Fibroblast of the aortic adventitia (primary cell): ENCODE results near the gene CA5A. TPM values are rescaled to one million over a fixed set of nuclear protein-coding genes. Genes with fewer than 3 reads are reported as not detected.
"Not testable (repeated sequence)": the region's sequence is repeated elsewhere in the genome, so short reads cannot be mapped to it uniquely, and the experiment has no call there.

Experiments used
- DNase-seq: peaks from one replicate; pipeline ENCODE4 v3.0.0-alpha.2; 2010; ENCODE audit warnings: low read depth
- H3K4me3 ChIP-seq: 2 replicates; pipeline ENCODE4 v1.5.1; 2011; ENCODE audit warnings: low read depth, mild to moderate bottlenecking, control low read depth, low read length, moderate library complexity
- total RNA-seq: library from RNA; depleted of rRNA; stranded (reverse); fragments of >200 nt; gene quantifications from 2 replicates; pipeline ENCODE4 v1.2.3, GENCODE V29; 2012; ENCODE audit warnings: low replicate concordance
- TF ChIP-seq, protein P1 (sequence below): IDR thresholded peaks from 2 replicates; pipeline ENCODE4 v1.5.1; 2011; ENCODE audit warnings: mild to moderate bottlenecking, low read length, control low read depth, inconsistent platforms; ENCODE audit not compliant: insufficient read depth

CA5A gene
- total RNA-seq, 1 donor = not detected

DNA sequence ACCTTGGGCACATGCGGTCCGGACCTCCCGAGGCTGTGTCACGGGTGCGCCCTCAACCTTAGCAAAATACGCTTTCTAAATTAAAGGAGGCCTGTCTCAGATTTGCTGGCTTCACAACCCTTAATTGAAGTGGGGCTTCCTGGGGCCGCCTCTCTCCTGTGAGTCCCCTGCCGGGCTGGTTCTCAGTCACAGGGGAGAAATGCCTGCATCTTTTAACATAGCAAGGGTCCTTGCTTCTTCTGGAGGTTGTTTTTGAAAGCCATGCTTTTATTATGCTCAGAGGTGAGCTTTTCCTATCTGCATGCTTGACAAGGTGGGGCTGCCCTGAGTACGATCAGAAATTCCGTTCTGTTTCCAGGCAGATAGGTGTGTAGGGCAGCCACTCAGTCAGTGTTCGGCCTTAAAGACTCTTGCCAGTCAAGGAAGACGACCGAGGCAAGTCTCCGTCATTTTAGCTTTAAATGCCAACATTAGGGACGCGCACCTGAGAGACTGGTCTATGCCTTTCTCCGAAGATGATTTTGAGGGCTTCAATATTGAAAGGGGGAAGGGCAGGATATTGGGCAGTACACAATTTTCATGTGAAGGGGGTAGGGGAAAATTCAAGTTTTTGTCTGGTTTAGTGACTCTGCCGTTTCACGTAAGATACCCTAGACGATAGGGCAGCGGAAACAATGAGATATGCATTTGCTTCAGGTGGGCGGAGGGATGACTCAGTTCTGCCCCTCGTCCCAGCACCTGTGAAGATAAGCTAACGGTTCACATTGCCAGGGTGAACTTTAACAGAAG, 61.5 kb downstream of the CA5A start:
- TF ChIP-seq, protein P1, sequence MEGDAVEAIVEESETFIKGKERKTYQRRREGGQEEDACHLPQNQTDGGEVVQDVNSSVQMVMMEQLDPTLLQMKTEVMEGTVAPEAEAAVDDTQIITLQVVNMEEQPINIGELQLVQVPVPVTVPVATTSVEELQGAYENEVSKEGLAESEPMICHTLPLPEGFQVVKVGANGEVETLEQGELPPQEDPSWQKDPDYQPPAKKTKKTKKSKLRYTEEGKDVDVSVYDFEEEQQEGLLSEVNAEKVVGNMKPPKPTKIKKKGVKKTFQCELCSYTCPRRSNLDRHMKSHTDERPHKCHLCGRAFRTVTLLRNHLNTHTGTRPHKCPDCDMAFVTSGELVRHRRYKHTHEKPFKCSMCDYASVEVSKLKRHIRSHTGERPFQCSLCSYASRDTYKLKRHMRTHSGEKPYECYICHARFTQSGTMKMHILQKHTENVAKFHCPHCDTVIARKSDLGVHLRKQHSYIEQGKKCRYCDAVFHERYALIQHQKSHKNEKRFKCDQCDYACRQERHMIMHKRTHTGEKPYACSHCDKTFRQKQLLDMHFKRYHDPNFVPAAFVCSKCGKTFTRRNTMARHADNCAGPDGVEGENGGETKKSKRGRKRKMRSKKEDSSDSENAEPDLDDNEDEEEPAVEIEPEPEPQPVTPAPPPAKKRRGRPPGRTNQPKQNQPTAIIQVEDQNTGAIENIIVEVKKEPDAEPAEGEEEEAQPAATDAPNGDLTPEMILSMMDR = no peak
- no peak overlapping the region for H3K4me3 ChIP-seq
- DNase-seq = no peak

DNA sequence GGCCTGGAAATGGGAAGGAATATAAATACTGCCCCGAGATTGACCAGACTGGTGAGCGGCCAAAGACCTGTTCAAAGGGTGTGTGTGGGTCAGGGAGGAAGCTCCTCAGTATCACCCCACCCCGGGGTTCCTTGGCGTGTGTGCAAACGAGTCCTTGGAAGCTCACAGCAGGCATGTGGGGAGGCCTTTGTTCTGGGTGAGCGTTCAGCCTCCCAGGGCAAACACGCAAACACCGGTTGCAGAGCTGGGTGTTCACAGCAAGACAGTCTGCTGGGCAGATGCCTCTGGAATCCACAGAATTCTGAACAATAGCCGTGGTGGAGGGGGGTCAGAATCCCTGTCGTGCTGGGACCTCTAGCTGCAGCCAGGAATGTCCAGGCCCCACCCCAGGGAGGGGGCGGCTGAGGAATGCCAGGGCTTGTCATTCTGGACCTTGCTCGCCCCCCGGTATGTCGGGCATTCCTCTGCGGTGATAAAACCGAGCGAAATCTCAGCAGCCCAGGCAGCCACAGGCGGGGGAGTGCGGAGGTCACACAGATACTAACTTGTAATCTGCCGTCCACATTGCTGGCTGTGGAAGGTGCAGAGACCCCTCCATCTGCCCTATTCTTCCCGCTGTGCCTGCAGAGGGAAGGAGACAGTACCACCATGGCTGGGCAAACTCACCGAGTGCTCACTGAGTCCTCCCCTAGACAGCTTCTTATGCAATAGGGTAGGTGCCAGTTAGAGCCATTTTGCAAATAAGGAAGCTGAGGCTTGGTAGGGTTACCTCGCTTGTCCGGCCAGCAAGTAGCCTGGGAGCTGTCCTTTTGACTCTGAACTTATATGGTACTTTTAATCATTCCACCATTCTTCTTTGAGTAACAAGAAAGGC, 65.7 kb downstream of the CA5A start:
- H3K4me3 ChIP-seq = not testable (repeated sequence)

DNA sequence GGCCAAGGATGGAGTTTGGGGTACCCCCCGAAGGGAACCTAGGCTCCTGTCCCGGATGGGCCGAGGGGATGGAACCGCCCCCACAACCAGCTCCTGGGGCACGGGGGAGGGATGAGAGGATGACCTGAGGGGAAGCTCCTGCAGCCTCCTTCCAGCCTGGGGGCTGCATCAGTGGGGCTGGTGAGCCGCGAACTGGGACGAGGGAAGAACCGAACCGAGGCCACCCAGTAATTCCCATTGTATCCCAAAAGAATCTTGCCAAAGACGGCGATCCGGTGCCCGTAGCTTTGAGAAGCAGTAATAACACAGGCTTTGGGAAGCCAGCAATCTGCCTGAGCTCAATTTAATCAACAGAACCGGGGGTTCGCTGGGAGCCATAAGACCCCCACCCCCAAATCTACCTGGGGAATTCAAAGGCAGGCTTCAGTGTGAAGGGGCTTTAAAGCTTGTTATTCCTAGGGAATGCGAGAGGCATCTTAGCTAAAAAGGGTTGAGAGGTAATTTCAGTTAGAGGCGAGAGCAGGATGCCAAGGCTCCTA, 66.4 kb downstream of the CA5A start:
- DNase-seq, H3K4me3 ChIP-seq: not testable (repeated sequence)

More for the DNA sequence above, 65.7 kb downstream of the CA5A start:
- peak; percentile 50 for DNase-seq

DNA sequence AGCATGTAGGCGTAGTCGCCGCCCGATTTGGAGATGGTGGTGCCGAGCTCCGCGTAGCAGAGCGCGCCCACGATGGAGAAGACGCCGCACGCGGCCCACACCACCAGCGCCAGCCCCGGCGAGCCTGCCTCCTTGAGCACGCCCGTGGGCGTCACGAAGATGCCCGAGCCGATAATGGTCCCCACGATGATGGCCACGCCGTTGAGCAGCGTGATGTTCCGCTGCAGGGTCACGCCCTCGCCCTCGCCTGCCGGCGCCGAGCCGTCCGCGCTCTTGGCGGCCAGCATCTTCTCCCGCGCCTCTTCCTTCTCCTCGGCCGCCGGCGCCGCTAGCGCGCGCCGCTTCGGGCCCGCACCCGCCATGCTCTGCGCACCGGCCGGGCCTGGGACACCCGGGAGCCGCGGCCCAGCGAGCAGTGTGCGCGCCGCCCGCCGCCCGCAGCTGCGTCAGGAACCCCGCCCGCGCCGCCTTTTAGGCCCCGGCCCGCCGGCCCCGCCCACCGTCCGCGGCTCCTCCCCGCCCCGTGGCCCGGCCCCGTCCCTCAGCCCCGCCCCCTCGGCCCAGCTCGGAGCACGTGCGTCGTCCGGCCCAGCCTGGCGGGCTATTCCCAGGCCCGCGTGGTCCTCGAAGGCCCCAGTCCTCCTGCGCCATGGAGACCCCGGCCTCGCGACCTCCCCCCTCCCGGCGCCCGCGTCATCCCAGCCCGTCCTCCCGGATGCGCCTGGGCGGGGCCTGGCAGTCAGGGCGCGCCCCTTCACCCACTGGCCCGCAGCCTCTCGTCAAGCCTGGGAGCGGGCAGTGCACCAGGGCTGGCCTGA, 67.1 kb downstream of the CA5A start, which contains the start of gene SLC7A5:
Gene SLC7A5 (minus strand): TSS at position 447 of the 818 bp plus-strand sequence. CDS start 85 bp downstream, at position 362.
- peak; percentile 72 for DNase-seq
- peak within 1 kb of the TSS; percentile 77 for H3K4me3 ChIP-seq

DNA sequence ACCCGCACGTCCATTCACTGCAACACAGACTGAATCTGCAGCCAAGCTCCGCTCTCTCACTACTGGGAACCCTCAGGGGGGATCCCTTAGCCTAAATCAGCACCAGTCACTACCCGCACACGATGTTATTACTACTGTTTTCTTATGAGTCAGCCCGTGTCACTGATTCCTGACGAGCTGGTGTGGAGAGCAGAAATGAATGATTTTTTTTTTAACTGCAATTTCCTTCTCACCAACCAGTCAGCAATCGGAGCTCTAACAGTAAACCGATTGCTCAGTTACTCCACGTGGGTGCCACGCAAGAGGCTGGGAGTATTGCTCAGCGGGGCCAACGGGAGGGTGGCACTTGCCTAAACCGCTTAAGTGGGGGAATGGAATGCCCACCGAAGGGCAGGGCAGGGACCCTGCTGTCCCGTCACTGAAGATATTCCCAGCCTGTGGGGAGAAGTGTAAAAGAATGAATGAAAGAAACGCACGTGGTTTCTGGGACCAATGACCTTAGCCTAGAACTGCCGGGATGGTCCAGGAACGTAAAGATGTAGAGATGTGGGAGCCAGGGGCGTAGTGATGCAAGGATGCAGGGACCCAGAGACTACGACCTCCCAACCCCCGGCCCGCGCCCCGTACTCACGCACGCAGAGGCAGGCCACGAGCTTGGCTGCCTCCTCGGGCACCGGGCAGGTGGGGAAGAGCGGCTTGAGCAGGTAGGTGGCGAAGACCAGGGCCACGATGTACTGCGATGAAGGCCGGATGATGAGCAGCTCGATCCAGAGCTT, 67.9 kb downstream of the CA5A start:
- DNase-seq = peak; percentile 83
- H3K4me3 ChIP-seq = peak overlapping the region; percentile 77

DNA sequence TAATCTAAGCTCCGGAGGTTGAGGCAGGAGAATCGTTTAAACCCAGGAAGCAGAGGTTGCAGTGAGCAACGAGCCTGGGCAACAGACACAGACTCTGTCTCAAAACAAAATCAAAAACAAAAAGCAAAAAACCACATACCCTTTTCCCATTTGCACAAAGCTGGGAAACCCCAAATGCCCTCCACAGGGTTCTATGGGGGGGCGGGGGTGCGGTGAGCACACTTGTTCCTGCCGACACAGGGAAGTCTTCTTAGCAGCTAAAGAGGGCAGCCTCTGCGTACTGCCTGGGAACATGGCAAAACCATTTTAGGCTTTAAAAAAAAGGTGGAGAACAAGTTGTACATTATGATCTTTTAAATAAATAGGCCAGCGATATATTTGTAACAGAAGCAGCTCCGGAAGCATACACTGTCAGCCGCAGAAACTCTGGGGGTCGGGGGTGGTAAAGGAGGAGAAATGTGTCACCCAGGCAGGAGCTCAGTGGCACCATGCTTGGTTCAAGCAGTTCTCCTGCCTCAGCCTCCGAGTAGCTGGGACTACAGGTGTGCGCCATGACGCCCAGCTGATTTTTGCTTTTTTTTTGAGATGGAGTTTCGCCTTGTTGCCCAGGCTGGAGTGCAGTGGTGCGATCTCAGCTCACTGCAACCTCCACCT, 70.3 kb downstream of the CA5A start:
- H3K4me3 ChIP-seq = peak overlapping the region; percentile 41
- not testable (repeated sequence) for DNase-seq

DNA sequence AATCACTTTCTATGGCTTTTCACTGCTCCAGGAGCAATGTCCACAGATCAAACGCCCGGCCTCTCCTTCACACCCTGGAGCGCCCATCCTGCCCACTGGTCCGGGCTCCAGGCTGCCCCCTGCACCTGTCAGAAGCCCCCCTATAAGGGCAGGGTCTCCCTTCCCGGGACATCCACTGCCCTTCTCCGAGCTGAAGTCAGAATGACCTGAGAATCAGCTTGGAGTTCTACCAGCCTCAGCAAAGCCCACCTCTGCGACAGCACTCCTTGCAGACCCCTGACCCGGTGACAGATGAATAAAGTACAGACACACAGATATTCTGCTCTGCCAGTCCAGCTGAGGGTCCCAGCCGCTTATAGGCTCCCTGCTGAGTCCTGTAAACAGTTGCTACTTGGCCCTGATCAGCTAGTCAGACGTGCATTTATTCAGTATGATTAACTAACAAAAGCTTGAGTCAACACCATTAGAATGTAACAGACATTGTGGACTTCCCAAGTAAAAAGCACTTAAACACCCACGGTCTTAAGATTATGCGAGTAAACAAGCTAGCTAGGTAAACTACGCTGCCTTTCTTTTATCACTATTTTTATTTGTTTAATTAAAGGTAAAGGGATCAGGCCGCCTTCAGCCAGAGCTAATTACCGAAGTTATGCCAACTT, 71.9 kb downstream of the CA5A start:
- no peak overlapping the region for H3K4me3 ChIP-seq
- peak; percentile 24 for DNase-seq
- TF ChIP-seq, protein P1 = no peak

DNA sequence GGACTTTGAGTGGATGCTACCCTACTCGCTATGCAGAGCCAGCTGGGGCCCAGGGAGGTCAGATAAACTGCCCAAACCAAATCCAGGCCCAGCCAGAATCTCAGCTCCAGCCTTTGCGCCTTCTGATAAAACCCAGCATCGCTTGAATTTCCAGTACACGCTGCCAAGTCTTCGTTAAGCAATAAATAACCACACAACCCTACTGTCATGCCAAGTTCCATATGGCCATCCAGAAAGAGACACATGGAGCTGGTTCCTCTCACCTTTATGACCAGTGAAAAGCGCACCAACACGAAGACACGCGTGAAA, 73.0 kb downstream of the CA5A start:
- DNase-seq, H3K4me3 ChIP-seq: not testable (repeated sequence)

DNA sequence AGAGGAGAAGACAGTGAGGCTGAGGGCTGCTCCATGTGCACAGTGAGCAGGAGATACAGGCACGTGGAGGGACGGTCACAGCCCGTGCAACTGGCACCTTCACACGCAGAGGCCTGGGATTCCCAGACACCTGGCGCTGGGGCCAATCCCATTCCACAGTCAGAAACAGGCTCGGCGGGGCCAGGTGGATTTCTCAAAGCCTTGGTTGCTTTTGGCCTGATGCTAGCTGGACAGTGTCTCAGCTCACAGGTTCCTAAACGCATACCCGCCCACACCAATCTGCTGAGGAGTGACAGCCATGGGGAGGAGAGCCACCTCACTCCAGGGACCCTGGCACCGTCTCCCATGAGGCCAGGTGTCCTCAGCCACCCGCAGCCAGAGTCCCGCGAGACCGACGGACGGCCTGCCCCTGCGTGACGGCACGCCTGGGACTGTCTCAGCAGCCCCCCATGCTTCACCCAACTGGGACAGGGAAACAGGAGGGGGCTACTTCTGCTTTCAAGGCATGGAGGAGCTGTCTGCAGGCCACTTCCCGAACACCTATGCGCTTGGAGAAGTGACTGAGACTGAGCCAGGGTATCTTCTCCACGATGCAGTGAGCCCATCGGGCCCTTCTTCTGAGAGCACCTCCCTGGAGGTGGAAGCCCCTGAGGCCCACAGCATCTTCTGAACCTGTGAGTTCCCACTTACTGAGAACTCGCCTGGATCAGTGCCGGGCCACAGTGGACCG, 73.6 kb downstream of the CA5A start:
- not testable (repeated sequence) for H3K4me3 ChIP-seq, DNase-seq

DNA sequence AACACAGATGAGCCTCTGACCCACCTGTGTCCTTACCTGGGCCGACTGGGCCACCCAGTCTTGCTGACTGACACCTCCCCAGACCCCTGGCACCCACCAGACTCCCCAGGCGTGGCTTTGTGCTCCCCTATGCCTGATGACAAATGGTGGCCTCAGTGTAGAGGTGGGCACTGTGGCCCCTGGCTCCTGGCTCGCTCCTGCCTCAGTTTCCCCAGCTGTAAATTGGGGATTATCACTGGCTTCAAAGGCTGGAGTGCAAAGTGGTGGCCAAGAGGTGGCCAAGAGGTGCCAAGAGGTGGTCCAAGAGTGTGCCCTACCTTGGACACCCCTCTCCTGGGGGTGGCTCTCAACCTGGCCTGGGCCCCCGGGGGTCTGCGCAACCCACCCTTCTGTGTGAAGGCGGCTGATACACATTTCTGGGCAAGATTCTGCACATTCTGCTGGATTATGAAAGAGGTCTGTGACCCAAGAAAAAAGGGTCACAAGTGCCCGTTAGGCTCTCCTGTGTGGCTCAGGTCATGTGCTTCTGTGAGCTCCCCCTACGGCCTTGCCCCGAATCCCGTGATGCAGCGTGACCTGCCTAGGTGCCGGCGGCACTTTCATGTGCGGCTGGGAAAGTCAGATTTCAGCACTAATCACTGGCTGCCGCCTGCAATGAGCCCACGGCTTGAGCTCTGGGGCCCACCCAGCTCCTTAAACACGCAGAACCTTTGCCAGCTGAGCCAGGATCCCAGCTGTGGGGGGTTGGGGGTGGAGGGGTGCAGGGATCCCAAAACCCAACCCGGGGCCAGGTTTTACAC, 74.8 kb downstream of the CA5A start:
- not testable (repeated sequence) for DNase-seq, H3K4me3 ChIP-seq
